ENCODE measurements around the gene FGFR3.

Gene FGFR3

GRCh38 chr4:1754336-1754735 lies 38.8 kb upstream of the FGFR3 start:
- Histone ChIP-seq H3K27ac (ENCODE audit: low read depth, low read length) (no peak overlapping the region), H3K4me1 (ENCODE audit: control insufficient read depth in 5 of 5, insufficient read depth in 5 of 5, low read length in 5 of 5) (peaks cover 0 to 10% (median 3%) of the 10 kb centered on the region in 5 donors), H3K36me3 (ENCODE audit: control insufficient read depth in 5 of 5, insufficient read depth in 5 of 5, low read length in 5 of 5) (no peaks in the 10 kb centered on the region), H3K4me3 (ENCODE audit: low read depth in 1 of 5, low read length in 5 of 5) (no peak overlapping the region), H3K27me3 (ENCODE audit: control insufficient read depth in 5 of 5, insufficient read depth in 4 of 5, low read length in 5 of 5) (peaks cover 0 to 13% (median 3%) of the 10 kb centered on the region in 5 donors), H3K9me3 (ENCODE audit: control insufficient read depth in 5 of 5, low read length in 5 of 5) (no peaks in the 10 kb centered on the region), H3K9ac (ENCODE audit: low read length in 5 of 5) (no peak overlapping the region)

DNA sequence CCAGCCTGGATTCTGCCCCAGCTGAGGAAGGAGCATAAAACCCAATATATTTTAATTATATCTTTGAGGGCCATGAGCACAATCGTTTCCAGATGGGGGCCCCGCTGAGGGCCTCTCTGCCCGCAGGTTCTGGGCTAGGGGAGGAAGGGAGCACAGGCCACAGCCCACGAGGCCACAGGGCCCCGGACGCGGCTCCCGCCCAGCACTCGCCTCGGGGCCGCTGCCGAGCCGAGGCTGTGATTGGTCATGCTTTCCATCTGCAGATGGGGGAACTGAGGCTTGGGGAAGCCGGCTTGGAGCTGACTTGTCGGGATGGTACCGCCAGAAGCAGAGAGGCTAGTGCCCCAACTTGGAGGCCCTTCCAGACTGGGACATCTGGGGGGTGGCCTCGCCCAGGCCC lies 37.8 kb upstream of the FGFR3 start:
- Histone ChIP-seq H3K27ac (ENCODE audit: low read depth, low read length) (no peak overlapping the region), H3K4me3 (ENCODE audit: low read depth in 1 of 5, low read length in 5 of 5) (no peak overlapping the region), H3K36me3 (ENCODE audit: control insufficient read depth in 5 of 5, insufficient read depth in 5 of 5, low read length in 5 of 5) (no peaks in the 10 kb centered on the region), H3K9ac (ENCODE audit: low read length in 5 of 5) (no peak overlapping the region), H3K9me3 (ENCODE audit: control insufficient read depth in 5 of 5, low read length in 5 of 5) (no peaks in the 10 kb centered on the region), H3K4me1 (ENCODE audit: control insufficient read depth in 5 of 5, insufficient read depth in 5 of 5, low read length in 5 of 5) (peaks cover 0 to 15% (median 3%) of the 10 kb centered on the region in 5 donors), H3K27me3 (ENCODE audit: control insufficient read depth in 5 of 5, insufficient read depth in 4 of 5, low read length in 5 of 5) (peaks cover 0 to 13% (median 0%) of the 10 kb centered on the region in 5 donors)

DNA sequence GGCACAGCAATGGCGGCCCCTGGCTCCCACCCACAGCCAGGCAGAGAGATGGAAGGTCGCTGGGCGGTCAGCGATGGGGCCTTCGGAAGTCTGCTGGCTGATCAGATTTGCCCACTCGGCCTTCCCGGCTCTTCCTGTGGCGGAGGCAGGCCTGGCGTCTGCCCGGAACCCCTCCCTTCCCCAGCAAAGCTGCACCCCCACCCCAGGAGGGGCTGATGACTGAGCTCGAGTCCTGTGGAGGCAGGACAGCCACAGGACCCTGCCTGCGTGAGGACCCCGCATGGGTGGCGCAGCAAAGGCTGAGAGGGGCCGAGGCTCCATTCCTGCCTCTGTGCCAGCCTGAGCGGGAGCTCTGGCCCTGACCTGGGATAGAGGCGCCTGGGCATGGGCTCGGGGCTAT lies 37.0 kb upstream of the FGFR3 start:
- Histone ChIP-seq H3K4me1 (ENCODE audit: control insufficient read depth in 5 of 5, insufficient read depth in 5 of 5, low read length in 5 of 5) (peaks cover 0 to 16% (median 3%) of the 10 kb centered on the region in 5 donors), H3K27me3 (ENCODE audit: control insufficient read depth in 5 of 5, insufficient read depth in 4 of 5, low read length in 5 of 5) (peaks cover 0 to 10% (median 0%) of the 10 kb centered on the region in 5 donors), H3K9ac (ENCODE audit: low read length in 5 of 5) (no peak overlapping the region), H3K9me3 (ENCODE audit: control insufficient read depth in 5 of 5, low read length in 5 of 5) (no peaks in the 10 kb centered on the region), H3K27ac (ENCODE audit: low read depth, low read length) (no peak overlapping the region), H3K4me3 (ENCODE audit: low read depth in 1 of 5, low read length in 5 of 5) (no peak overlapping the region), H3K36me3 (ENCODE audit: control insufficient read depth in 5 of 5, insufficient read depth in 5 of 5, low read length in 5 of 5) (no peaks in the 10 kb centered on the region)

- no peaks in the 10 kb centered on the region for H3K36me3 ChIP-seq (ENCODE audit: control insufficient read depth in 5 of 5, insufficient read depth in 5 of 5, low read length in 5 of 5)
- H3K4me3 ChIP-seq (ENCODE audit: low read depth in 1 of 5, low read length in 5 of 5) = no peak overlapping the region
- H3K27me3 ChIP-seq (ENCODE audit: control insufficient read depth in 5 of 5, insufficient read depth in 4 of 5, low read length in 5 of 5) = peaks cover 0 to 5% (median under 1%) of the 10 kb centered on the region in 5 donors
- H3K27ac ChIP-seq (ENCODE audit: low read depth, low read length) = no peak overlapping the region
- H3K4me1 ChIP-seq (ENCODE audit: control insufficient read depth in 5 of 5, insufficient read depth in 5 of 5, low read length in 5 of 5) = peaks cover 0 to 14% (median 3%) of the 10 kb centered on the region in 5 donors
- H3K9me3 ChIP-seq (ENCODE audit: control insufficient read depth in 5 of 5, low read length in 5 of 5) = no peaks in the 10 kb centered on the region
- no peak overlapping the region for H3K9ac ChIP-seq (ENCODE audit: low read length in 5 of 5)
Observed at GRCh38 chr4:1756893-1757779, 36.0 kb upstream of the FGFR3 start.

- Histone ChIP-seq H3K4me3 (ENCODE audit: low read depth in 1 of 5, low read length in 5 of 5) (no peak overlapping the region), H3K27ac (ENCODE audit: low read depth, low read length) (no peak overlapping the region), H3K36me3 (ENCODE audit: control insufficient read depth in 5 of 5, insufficient read depth in 5 of 5, low read length in 5 of 5) (no peaks in the 10 kb centered on the region), H3K27me3 (ENCODE audit: control insufficient read depth in 5 of 5, insufficient read depth in 4 of 5, low read length in 5 of 5) (peaks cover 0 to 6% (median 2%) of the 10 kb centered on the region in 5 donors), H3K9ac (ENCODE audit: low read length in 5 of 5) (no peak overlapping the region), H3K4me1 (ENCODE audit: control insufficient read depth in 5 of 5, insufficient read depth in 5 of 5, low read length in 5 of 5) (peaks cover 0 to 7% (median 0%) of the 10 kb centered on the region in 5 donors), H3K9me3 (ENCODE audit: control insufficient read depth in 5 of 5, low read length in 5 of 5) (no peaks in the 10 kb centered on the region)
Observed at GRCh38 chr4:1757836-1758235, 35.3 kb upstream of the FGFR3 start.

- no peak overlapping the region for H3K9ac ChIP-seq (ENCODE audit: low read length in 5 of 5)
- H3K27me3 ChIP-seq (ENCODE audit: control insufficient read depth in 5 of 5, insufficient read depth in 4 of 5, low read length in 5 of 5) = peaks cover 0 to 6% (median 2%) of the 10 kb centered on the region in 5 donors
- H3K4me3 ChIP-seq (ENCODE audit: low read depth in 1 of 5, low read length in 5 of 5) = no peak overlapping the region
- H3K27ac ChIP-seq (ENCODE audit: low read depth, low read length) = no peak overlapping the region
- H3K9me3 ChIP-seq (ENCODE audit: control insufficient read depth in 5 of 5, low read length in 5 of 5) = no peaks in the 10 kb centered on the region
- peaks cover 0 to 11% (median 4%) of the 10 kb centered on the region in 5 donors for H3K4me1 ChIP-seq (ENCODE audit: control insufficient read depth in 5 of 5, insufficient read depth in 5 of 5, low read length in 5 of 5)
- no peaks in the 10 kb centered on the region for H3K36me3 ChIP-seq (ENCODE audit: control insufficient read depth in 5 of 5, insufficient read depth in 5 of 5, low read length in 5 of 5)
Observed at GRCh38 chr4:1758306-1759121, 34.6 kb upstream of the FGFR3 start.

- no peaks in the 10 kb centered on the region for H3K36me3 ChIP-seq (ENCODE audit: control insufficient read depth in 5 of 5, insufficient read depth in 5 of 5, low read length in 5 of 5)
- no peak overlapping the region for H3K27ac ChIP-seq (ENCODE audit: low read depth, low read length)
- peaks cover 0 to 16% (median 9%) of the 10 kb centered on the region in 5 donors for H3K4me1 ChIP-seq (ENCODE audit: control insufficient read depth in 5 of 5, insufficient read depth in 5 of 5, low read length in 5 of 5)
- peaks cover 0 to 6% (median 2%) of the 10 kb centered on the region in 5 donors for H3K27me3 ChIP-seq (ENCODE audit: control insufficient read depth in 5 of 5, insufficient read depth in 4 of 5, low read length in 5 of 5)
- no peak overlapping the region for H3K9ac ChIP-seq (ENCODE audit: low read length in 5 of 5)
- H3K4me3 ChIP-seq (ENCODE audit: low read depth in 1 of 5, low read length in 5 of 5) = no peak overlapping the region
- H3K9me3 ChIP-seq (ENCODE audit: control insufficient read depth in 5 of 5, low read length in 5 of 5) = no peaks in the 10 kb centered on the region
Observed at GRCh38 chr4:1759170-1759817, 33.8 kb upstream of the FGFR3 start.

- Histone ChIP-seq H3K27me3 (ENCODE audit: control insufficient read depth in 5 of 5, insufficient read depth in 4 of 5, low read length in 5 of 5) (peaks cover 0 to 6% (median 2%) of the 10 kb centered on the region in 5 donors), H3K9ac (ENCODE audit: low read length in 5 of 5) (no peak overlapping the region), H3K27ac (ENCODE audit: low read depth, low read length) (no peak overlapping the region), H3K9me3 (ENCODE audit: control insufficient read depth in 5 of 5, low read length in 5 of 5) (no peaks in the 10 kb centered on the region), H3K4me3 (ENCODE audit: low read depth in 1 of 5, low read length in 5 of 5) (no peak overlapping the region), H3K4me1 (ENCODE audit: control insufficient read depth in 5 of 5, insufficient read depth in 5 of 5, low read length in 5 of 5) (peaks cover 0 to 16% (median 9%) of the 10 kb centered on the region in 5 donors), H3K36me3 (ENCODE audit: control insufficient read depth in 5 of 5, insufficient read depth in 5 of 5, low read length in 5 of 5) (no peaks in the 10 kb centered on the region)
Observed at GRCh38 chr4:1759818-1760223, 33.3 kb upstream of the FGFR3 start.

GRCh38 chr4:1760521-1761071 lies 32.5 kb upstream of the FGFR3 start:
- Histone ChIP-seq H3K4me3 (ENCODE audit: low read depth in 1 of 5, low read length in 5 of 5) (no peak overlapping the region), H3K27me3 (ENCODE audit: control insufficient read depth in 5 of 5, insufficient read depth in 4 of 5, low read length in 5 of 5) (peaks cover 0 to 6% (median 2%) of the 10 kb centered on the region in 5 donors), H3K9ac (ENCODE audit: low read length in 5 of 5) (no peak overlapping the region), H3K9me3 (ENCODE audit: control insufficient read depth in 5 of 5, low read length in 5 of 5) (no peaks in the 10 kb centered on the region), H3K4me1 (ENCODE audit: control insufficient read depth in 5 of 5, insufficient read depth in 5 of 5, low read length in 5 of 5) (peaks cover 0 to 16% (median 9%) of the 10 kb centered on the region in 5 donors), H3K36me3 (ENCODE audit: control insufficient read depth in 5 of 5, insufficient read depth in 5 of 5, low read length in 5 of 5) (no peaks in the 10 kb centered on the region), H3K27ac (ENCODE audit: low read depth, low read length) (no peak overlapping the region)

Data from subcutaneous abdominal adipose tissue (tissue), 5 donors.